Amygdala (tissue), 56 donors: ENCODE results near the gene SMIM11.
"Not testable (repeated sequence)": the region's sequence is repeated elsewhere in the genome, so short reads cannot be mapped to it uniquely, and the experiment has no call there.

Experiments used
- DNase-seq, 56 donors: peaks; one replicate each; lab custom pipeline; 2025; lab: John Stamatoyannopoulos, UW

Gene SMIM11

GRCh38 chr21:34406676-34407075, 31.4 kb downstream of the SMIM11 start:
- not testable (repeated sequence) for DNase-seq

- not testable (repeated sequence) for DNase-seq
Observed at GRCh38 chr21:34407294-34407693, 32.0 kb downstream of the SMIM11 start.

- not testable (repeated sequence) for DNase-seq
Observed at GRCh38 chr21:34417448-34418077, 42.3 kb downstream of the SMIM11 start.

- DNase-seq = not testable (repeated sequence)
Observed at GRCh38 chr21:34423805-34424204, 48.5 kb downstream of the SMIM11 start, which contains the start of gene SMIM34. SMIM34 (minus strand) TSS chr21:34423951; CDS start chr21:34423839, 112 bp downstream.

- not testable (repeated sequence) for DNase-seq
Observed at GRCh38 chr21:34427339-34427738, 52.0 kb downstream of the SMIM11 start.

- DNase-seq = not testable (repeated sequence)
Observed at GRCh38 chr21:34428441-34428840, 53.1 kb downstream of the SMIM11 start.

GRCh38 chr21:34429710-34430109, 54.4 kb downstream of the SMIM11 start:
- not testable (repeated sequence) for DNase-seq
